SK-N-SH (cell line): Measurements from ENCODE around the gene UBE2K. TPM values are rescaled to one million over a fixed set of nuclear protein-coding genes. Genes with fewer than 3 reads are reported as not detected.

Experiments used
- CTCF ChIA-PET: fragments of 300-600, 350-600 bp; formaldehyde crosslinking; extraction: SDS; loops from one replicate; lab custom pipeline; 2021; lab: Yijun Ruan, JAX
- POLR2A ChIA-PET: fragments of 350-600 bp; sonication (Branson Sonifier 250); formaldehyde crosslinking; extraction: SDS; loops from one replicate; lab custom pipeline; 2020; ENCODE audit warnings: antibody characterized with exemption, inconsistent platforms; lab: Yijun Ruan, JAX
- DNase-seq: peaks from one replicate; pipeline ENCODE4 v3.0.0; 2012
- H2AFZ ChIP-seq: fragments of 200-600 bp; sonication (generic); 2 replicates; pipeline ENCODE4 v1.8.1; 2016; ENCODE audit warnings: antibody characterized with exemption, mild to moderate bottlenecking, low read depth
- H3F3A ChIP-seq: fragments of 200-600 bp; sonication (generic); replicated peaks from 2 replicates; pipeline ENCODE3; 2016; ENCODE audit warnings: antibody characterized with exemption, mild to moderate bottlenecking; ENCODE audit not compliant: insufficient read depth
- H3K27ac ChIP-seq, 2 experiments: fragments of 200-500 bp in 1 of 2; fragments of 200-600 bp in 1 of 2; sonication (Bioruptor generic) in 1 of 2; sonication (generic), shearing (Covaris generic) in 1 of 2; 2 replicates each; pipeline versions ENCODE4 v1.5.1 to v1.6.1; 2014 to 2016; ENCODE audit warnings: low read depth in 2 of 2, inconsistent platforms in 1 of 2, low read length in 1 of 2, mild to moderate bottlenecking in 1 of 2, mixed read lengths in 1 of 2
- H3K27me3 ChIP-seq: fragments of 200-600 bp; sonication (generic), shearing (Covaris generic); 2 replicates; pipeline ENCODE4 v1.6.1; 2016; ENCODE audit warnings: mixed run types; ENCODE audit not compliant: insufficient read depth
- H3K36me3 ChIP-seq, 2 experiments: fragments of 200-500 bp in 1 of 2; fragments of 200-600 bp in 1 of 2; sonication (Bioruptor generic) in 1 of 2; sonication (generic) in 1 of 2; replicated peaks in 1 of 2; 2 replicates each; pipeline versions ENCODE3 to v1.5.1; 2014 to 2016; ENCODE audit warnings: low read length in 1 of 2, mild to moderate bottlenecking in 1 of 2; ENCODE audit not compliant: insufficient read depth in 2 of 2, control insufficient read depth in 1 of 2
- H3K4me1 ChIP-seq, 2 experiments: fragments of 200-500 bp in 1 of 2; fragments of 200-600 bp in 1 of 2; sonication (Bioruptor generic) in 1 of 2; sonication (generic), shearing (Covaris generic) in 1 of 2; 2 replicates each; pipeline versions ENCODE4 v1.5.1 to v1.6.1; 2014 to 2016; ENCODE audit warnings: low read depth in 1 of 2, low read length in 1 of 2, mixed run types in 1 of 2; ENCODE audit not compliant: insufficient read depth in 2 of 2, control insufficient read depth in 1 of 2
- H3K4me2 ChIP-seq: fragments of 200-600 bp; sonication (generic), shearing (Covaris generic); 2 replicates; pipeline ENCODE4 v1.6.1; 2017; ENCODE audit warnings: mixed run types
- H3K4me3 ChIP-seq, 2 experiments: fragments of 200-500 bp in 1 of 2; fragments of 200-600 bp in 1 of 2; sonication (Bioruptor generic) in 1 of 2; sonication (generic), shearing (Covaris generic) in 1 of 2; 2 replicates each; pipeline versions ENCODE4 v1.5.1 to v1.8.1; 2014 to 2016; ENCODE audit warnings: low read depth in 2 of 2, inconsistent platforms in 1 of 2, low read length in 1 of 2, mild to moderate bottlenecking in 1 of 2, mixed read lengths in 1 of 2, moderate library complexity in 1 of 2
- H3K79me2 ChIP-seq: fragments of 200-600 bp; sonication (generic); 2 replicates; pipeline ENCODE4 v1.8.1; 2017; ENCODE audit warnings: mild to moderate bottlenecking; ENCODE audit not compliant: insufficient read depth
- H3K9ac ChIP-seq: fragments of 200-600 bp; sonication (generic); 2 replicates; pipeline ENCODE4 v1.6.1; 2017; ENCODE audit warnings: mixed run types
- H3K9me2 ChIP-seq: fragments of 200-600 bp; sonication (generic); 2 replicates; pipeline ENCODE4 v1.6.1; 2017; ENCODE audit warnings: mixed run types
- H3K9me3 ChIP-seq: fragments of 200-600 bp; sonication (generic); 2 replicates; pipeline ENCODE4 v1.6.1; 2017; ENCODE audit warnings: mixed run types, mild to moderate bottlenecking, moderate library complexity
- H4K20me1 ChIP-seq: fragments of 200-600 bp; sonication (generic); 2 replicates; pipeline ENCODE4 v1.6.1; 2017; ENCODE audit warnings: mild to moderate bottlenecking, mixed run types; ENCODE audit not compliant: insufficient read depth
- ELF1 ChIP-seq: IDR thresholded peaks from 2 replicates; pipeline ENCODE4 v1.4.0; 2012
- EP300 ChIP-seq, 2 experiments: IDR thresholded peaks; 2 replicates each; pipeline versions ENCODE4 v1.4.0 to v1.6.1; 2012; ENCODE audit warnings: borderline replicate concordance in 1 of 2, low read depth in 1 of 2, low read length in 1 of 2
- MXI1 ChIP-seq: IDR thresholded peaks from 2 replicates; pipeline ENCODE4 v1.6.1; 2012; ENCODE audit warnings: mild to moderate bottlenecking, low read depth, low read length, improper control_type of control experiment
- RAD21 ChIP-seq: IDR thresholded peaks from 2 replicates; pipeline ENCODE4 v1.6.1; 2012; ENCODE audit warnings: mild to moderate bottlenecking, low read length
- RFX5 ChIP-seq: IDR thresholded peaks from 2 replicates; pipeline ENCODE4 v1.6.1; 2012; ENCODE audit warnings: mild to moderate bottlenecking, improper control_type of control experiment, low read length
- TAF1 ChIP-seq: IDR thresholded peaks from 2 replicates; pipeline ENCODE4 v1.6.1; 2012; ENCODE audit warnings: low read depth, mild to moderate bottlenecking, low read length, moderate library complexity, borderline replicate concordance
- TCF12 ChIP-seq: IDR thresholded peaks from 2 replicates; pipeline ENCODE4 v1.4.0; 2012
- WGBS: methylation state at CpG from one replicate; pipeline ENCODE4 v1.1.6; 2017; ENCODE audit warnings: low lambda C conversion rate; 5-methylcytosine and 5-hydroxymethylcytosine counted together
- polyA plus RNA-seq, 3 experiments: library from polyadenylated mRNA; depleted of rRNA; stranded (reverse); fragments of >200 nt; gene quantifications; 2 replicates each; pipeline ENCODE4 v1.2.3, GENCODE V29; 2012
- TF ChIP-seq, protein P1 (sequence below): fragments of 150-350 bp; IDR thresholded peaks from 2 replicates; pipeline ENCODE4 v1.6.1; 2017; ENCODE audit warnings: antibody characterized with exemption, low read length, low read depth, borderline replicate concordance
- TF ChIP-seq, protein P2 (sequence below): fragments of 200-600 bp; sonication (generic); IDR thresholded peaks from 2 replicates; pipeline ENCODE4 v1.6.1; 2017; ENCODE audit warnings: antibody characterized with exemption, mild to moderate bottlenecking, moderate library complexity
- TF ChIP-seq, protein P3 (sequence below): IDR thresholded peaks from 2 replicates; pipeline ENCODE4; 2012
- TF ChIP-seq, protein P4 (sequence below): IDR thresholded peaks from 2 replicates; pipeline ENCODE4 v1.4.0; 2012; ENCODE audit warnings: low read depth, borderline replicate concordance

UBE2K gene
- polyA plus RNA-seq, 1 of the 3 experiments (the other 2 are of a cell fraction), result 102 TPM

DNA sequence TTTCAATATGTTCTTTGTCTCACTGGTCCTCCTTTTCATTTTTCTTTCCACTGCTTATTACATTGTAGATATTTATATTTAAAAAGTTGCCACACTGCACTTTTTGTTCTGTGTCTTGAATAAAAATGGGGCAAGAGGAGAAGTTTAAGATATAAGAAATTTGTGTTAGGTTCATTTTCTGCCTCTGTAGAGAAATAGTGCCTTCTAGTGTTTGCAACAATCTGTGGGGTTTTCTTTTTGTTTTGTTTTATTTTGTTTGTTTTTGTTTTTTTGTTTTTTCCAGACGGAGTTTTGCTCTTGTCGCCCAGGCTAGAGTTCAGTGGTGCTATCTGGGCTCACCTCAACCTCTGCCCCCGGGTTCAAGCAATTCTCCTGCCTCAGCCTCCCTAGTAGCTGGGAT, 39.2 kb upstream of the UBE2K start:
- no peak for TF ChIP-seq EP300 (IDR thresholded peaks at IDR 0.05; ENCODE audit: borderline replicate concordance in 1 of 2, low read depth in 1 of 2, low read length in 1 of 2)
- TF ChIP-seq TAF1, result no peak
- TF ChIP-seq RAD21, result peak; percentile 51
- TF ChIP-seq, protein P1, sequence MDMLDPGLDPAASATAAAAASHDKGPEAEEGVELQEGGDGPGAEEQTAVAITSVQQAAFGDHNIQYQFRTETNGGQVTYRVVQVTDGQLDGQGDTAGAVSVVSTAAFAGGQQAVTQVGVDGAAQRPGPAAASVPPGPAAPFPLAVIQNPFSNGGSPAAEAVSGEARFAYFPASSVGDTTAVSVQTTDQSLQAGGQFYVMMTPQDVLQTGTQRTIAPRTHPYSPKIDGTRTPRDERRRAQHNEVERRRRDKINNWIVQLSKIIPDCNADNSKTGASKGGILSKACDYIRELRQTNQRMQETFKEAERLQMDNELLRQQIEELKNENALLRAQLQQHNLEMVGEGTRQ, result no peak
- TF ChIP-seq, protein P2, sequence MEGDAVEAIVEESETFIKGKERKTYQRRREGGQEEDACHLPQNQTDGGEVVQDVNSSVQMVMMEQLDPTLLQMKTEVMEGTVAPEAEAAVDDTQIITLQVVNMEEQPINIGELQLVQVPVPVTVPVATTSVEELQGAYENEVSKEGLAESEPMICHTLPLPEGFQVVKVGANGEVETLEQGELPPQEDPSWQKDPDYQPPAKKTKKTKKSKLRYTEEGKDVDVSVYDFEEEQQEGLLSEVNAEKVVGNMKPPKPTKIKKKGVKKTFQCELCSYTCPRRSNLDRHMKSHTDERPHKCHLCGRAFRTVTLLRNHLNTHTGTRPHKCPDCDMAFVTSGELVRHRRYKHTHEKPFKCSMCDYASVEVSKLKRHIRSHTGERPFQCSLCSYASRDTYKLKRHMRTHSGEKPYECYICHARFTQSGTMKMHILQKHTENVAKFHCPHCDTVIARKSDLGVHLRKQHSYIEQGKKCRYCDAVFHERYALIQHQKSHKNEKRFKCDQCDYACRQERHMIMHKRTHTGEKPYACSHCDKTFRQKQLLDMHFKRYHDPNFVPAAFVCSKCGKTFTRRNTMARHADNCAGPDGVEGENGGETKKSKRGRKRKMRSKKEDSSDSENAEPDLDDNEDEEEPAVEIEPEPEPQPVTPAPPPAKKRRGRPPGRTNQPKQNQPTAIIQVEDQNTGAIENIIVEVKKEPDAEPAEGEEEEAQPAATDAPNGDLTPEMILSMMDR, result peak; percentile 42
- no peak overlapping the region for H3K9ac ChIP-seq
- H3K4me2 ChIP-seq, result no peak overlapping the region
- ChIA-PET CTCF (interaction anchor here (1.2 kb wide), 1 partner anchor 189 kb away, joined by 3 read pairs; no protein-coding TSS in a partner anchor), POLR2A (no interaction called here)
- H3K4me3 ChIP-seq, result no peak overlapping the region
- no peaks in the 10 kb centered on the region for H3K27me3 ChIP-seq
- no peak overlapping the region for H2AFZ ChIP-seq
- DNase-seq, result no peak
- 77% methylated on average over 3 of the region's 3 CpGs for WGBS
- H3K27ac ChIP-seq, result no peak overlapping the region
- no peaks in the 10 kb centered on the region for H3K9me3 ChIP-seq
- no peaks in the 10 kb centered on the region for H3K36me3 ChIP-seq
- H3K79me2 ChIP-seq, result no peaks in the 10 kb centered on the region
- H3F3A ChIP-seq, result peaks cover 5% of the 10 kb centered on the region
- no peaks in the 10 kb centered on the region for H3K4me1 ChIP-seq
- no peaks in the 10 kb centered on the region for H4K20me1 ChIP-seq
- no peaks in the 10 kb centered on the region for H3K9me2 ChIP-seq

DNA sequence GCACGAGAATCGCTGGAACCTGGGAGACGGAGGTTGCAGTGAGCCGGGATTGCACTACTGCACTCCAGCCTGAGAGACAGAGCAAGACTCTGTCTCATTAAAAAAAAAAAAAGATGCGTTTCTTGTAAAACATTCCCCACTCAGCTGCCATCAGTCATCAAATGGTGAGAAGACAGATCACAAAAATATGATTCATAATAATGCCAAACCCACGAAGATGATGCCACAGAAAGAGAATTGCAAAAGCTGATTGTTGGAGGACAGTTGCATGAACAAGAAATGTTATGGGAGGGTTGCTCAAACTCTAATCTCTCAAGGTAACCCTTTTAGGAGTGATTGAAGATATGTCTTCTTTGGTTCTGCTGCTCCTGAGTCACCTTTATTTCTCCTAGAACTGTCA, 37.9 kb upstream of the UBE2K start:
- POLR2A ChIA-PET, result no interaction called here
- no peaks in the 10 kb centered on the region for H3K79me2 ChIP-seq
- H4K20me1 ChIP-seq, result no peaks in the 10 kb centered on the region
- no peaks in the 10 kb centered on the region for H3K36me3 ChIP-seq
- H2AFZ ChIP-seq, result no peak overlapping the region
- CTCF ChIA-PET, result interaction anchor here (0.6 kb wide), 1 partner anchor 18 kb away, joined by 3 read pairs; no protein-coding TSS in a partner anchor
- peaks cover 12% of the 10 kb centered on the region for H3F3A ChIP-seq
- 70% methylated on average over 6 of the region's 6 CpGs for WGBS
- no peak overlapping the region for H3K4me2 ChIP-seq
- no peak overlapping the region for H3K4me3 ChIP-seq
- DNase-seq, result no peak
- H3K9me3 ChIP-seq, result no peaks in the 10 kb centered on the region
- peaks cover 0 to 3% of the 10 kb centered on the region in 2 experiments; a peak in 1 of 4 replicates for H3K4me1 ChIP-seq
- H3K9me2 ChIP-seq, result no peaks in the 10 kb centered on the region
- no peaks in the 10 kb centered on the region for H3K27me3 ChIP-seq
- H3K9ac ChIP-seq, result no peak overlapping the region
- TF ChIP-seq, protein P1, result no peak
- TF ChIP-seq RFX5, result no peak
- TF ChIP-seq, protein P3, sequence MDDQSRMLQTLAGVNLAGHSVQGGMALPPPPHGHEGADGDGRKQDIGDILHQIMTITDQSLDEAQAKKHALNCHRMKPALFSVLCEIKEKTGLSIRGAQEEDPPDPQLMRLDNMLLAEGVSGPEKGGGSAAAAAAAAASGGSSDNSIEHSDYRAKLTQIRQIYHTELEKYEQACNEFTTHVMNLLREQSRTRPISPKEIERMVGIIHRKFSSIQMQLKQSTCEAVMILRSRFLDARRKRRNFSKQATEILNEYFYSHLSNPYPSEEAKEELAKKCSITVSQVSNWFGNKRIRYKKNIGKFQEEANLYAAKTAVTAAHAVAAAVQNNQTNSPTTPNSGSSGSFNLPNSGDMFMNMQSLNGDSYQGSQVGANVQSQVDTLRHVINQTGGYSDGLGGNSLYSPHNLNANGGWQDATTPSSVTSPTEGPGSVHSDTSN, result peak; percentile 52; the same call in 1 of the 2 replicates
- TF ChIP-seq ELF1, result no peak
- TF ChIP-seq, protein P4, sequence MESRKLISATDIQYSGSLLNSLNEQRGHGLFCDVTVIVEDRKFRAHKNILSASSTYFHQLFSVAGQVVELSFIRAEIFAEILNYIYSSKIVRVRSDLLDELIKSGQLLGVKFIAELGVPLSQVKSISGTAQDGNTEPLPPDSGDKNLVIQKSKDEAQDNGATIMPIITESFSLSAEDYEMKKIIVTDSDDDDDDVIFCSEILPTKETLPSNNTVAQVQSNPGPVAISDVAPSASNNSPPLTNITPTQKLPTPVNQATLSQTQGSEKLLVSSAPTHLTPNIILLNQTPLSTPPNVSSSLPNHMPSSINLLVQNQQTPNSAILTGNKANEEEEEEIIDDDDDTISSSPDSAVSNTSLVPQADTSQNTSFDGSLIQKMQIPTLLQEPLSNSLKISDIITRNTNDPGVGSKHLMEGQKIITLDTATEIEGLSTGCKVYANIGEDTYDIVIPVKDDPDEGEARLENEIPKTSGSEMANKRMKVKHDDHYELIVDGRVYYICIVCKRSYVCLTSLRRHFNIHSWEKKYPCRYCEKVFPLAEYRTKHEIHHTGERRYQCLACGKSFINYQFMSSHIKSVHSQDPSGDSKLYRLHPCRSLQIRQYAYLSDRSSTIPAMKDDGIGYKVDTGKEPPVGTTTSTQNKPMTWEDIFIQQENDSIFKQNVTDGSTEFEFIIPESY, result no peak
- TF ChIP-seq TCF12, result no peak
- no peak for TF ChIP-seq MXI1
- TF ChIP-seq RAD21, result no peak
- 0 out of 4 replicates have a peak overlapping the region, but pooled peaks of 1 of the 2 experiments have one; percentile 14 for H3K27ac ChIP-seq
